ENCODE measurements around the gene PRMT5. TPM values are rescaled to one million over a fixed set of nuclear protein-coding genes. Genes with fewer than 3 reads are reported as not detected.

PRMT5 gene
- 90.1 to 270 TPM (median 99.0 TPM) in 5 replicates for total RNA-seq (2022; extraction: Qiagen RNA extraction)

DNA sequence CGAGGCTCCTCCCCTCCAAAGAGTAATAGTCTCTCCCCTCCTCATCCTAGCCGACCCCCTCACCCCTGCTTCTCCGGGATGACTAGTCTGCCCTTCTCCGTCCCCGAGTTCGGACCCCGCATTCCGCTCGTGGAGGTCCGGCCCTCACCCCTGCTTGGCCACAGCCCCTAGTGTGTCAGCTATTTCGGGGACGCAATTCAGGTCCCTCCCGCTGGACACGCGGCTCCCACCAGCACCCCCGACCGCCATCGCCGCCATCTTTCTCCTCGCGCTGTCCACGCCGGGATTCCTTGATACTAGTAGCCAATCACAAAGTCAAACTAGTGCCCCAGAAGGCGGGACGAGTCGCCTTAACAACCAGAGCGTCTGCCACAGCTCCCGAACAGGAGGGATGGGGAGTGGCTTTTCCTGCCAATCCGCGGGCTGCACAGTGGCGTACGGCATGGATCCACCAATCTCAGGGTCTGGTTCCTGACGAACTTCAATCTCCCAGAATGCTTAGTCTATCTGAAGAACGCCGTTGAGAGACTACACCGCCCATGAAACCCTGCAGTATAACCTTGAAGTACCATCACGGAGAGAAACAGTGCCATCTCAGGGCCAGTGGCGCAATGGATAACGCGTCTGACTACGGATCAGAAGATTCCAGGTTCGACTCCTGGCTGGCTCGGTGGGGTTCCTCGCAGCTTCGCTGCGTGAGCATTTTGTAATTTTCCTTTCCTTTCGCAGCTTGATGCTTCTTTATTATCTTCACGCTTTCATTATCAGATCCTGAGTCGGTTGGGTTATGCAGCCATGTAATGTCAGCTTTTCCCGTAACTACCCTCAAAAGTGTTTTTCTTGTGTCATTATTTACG lies at the start of gene PRMT5:
Gene PRMT5 (minus strand): TSS at position 273 of the 857 bp plus-strand sequence. CDS start 15 bp downstream, at position 258.

DNA sequence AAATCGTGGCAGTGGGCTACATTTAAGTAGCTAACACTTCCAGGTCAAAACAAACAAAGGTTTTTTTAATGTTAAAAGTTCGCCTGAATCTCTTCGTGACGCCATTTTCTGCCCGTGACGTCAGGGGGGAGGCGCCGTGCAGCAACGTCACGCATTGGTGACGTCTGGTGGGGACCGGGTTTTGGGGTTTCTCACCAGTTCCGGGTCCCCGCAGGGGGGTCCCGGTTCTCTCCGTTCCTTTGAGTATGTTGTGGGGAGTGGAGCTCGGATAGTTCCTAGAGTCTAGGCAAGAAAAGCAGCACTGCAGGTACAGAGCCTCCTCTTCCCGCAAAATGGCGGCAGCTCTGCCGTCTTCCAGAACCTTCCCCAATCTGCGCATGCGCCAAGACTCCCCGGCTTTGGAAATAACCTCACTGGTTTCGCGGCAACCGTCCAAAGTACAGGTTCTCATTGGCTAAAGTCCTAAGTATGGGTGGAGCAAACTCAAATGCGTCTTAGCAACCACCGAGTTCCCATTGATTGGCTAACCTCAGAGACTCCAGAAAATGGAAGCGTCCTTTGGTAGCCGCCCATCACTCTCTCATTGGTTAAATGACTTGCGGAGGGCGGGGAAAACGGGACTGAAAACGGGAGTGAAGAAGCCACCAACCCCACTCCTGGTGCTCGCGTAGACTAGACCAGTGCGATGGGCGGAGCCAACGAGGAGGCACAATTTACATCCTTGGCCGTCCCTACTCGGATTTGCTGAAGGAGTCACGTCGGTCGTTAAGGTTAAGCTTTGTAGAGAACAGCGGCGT lies 10.2 kb downstream of the PRMT5 start, which contains the start of gene RBM23:
Gene RBM23 (minus strand): TSS at position 346 of the 797 bp plus-strand sequence.

DNA sequence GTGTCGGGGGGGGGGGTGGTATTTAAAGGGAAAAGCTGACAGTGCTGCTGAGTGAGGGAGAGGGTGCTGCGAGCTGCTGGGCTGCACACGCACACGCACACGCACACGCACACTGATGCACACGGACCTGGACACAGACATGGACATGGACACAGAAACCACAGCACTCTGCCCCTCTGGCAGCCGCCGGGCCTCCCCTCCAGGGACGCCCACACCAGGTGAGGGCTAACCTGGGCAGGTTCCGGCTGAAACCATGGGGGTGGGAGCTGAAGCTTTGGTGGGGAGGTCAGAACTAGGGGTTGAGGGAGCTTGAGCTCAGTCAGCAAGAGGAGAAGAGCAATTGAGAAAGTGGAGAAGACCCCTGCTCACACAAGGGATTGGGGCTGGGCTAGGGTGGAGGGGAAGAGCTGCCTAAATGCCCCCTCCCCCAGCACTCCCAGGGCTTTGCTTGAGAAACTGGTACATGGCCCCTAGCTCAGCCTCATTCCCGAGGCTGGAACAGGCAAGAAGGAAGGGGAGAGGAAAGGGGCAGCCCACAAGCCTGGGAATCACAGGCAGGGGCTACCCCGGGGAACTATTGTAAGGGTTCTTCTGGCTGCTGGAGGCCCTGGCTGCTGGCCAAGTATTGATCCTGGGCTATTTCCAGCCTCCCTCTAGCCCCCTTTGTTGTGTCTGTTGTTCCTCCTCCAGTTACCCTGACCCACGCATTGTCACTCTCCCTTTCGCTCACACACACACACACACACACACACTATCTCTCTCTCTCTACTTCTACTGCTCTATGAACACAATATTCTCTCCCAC lies 45.8 kb downstream of the PRMT5 start, which contains the start of gene REM2:
Gene REM2 (plus strand): TSS at position 50 of the 804 bp plus-strand sequence. CDS start 66 bp downstream, at position 116.

DNA sequence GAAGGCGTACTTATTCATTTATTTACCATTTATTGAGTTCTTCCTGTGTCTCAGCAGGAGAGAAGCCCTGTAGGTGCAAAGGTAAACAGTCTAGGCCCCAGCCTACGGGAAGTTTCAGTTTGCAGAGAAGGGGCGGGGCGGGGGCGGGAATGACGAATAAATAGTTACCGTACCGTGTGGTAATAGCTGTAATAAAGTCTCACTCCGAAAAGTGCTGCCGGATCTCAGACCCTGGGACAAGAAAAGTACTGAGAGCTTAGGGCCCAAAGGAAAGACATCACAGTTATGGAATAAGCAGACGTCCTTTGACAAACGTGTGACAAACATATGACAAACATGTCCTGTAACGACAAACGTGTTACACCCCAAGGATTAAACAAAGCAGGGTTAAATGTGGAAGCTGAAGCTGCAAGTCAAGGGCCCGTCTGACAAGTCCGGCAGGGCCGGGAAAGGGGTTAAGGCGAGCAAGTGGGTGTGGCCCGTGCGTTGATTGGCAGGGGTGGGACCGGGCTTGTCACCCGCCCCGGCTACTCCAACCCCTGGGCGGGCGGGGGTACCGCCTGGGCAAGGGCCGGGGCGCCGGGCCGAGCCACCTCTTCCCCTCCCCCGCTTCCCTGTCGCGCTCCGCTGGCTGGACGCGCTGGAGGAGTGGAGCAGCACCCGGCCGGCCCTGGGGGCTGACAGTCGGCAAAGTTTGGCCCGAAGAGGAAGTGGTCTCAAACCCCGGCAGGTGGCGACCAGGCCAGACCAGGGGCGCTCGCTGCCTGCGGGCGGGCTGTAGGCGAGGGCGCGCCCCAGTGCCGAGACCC lies 57.7 kb downstream of the PRMT5 start, which contains the start of gene LRP10:
Gene LRP10 (plus strand): TSS at position 517 of the 809 bp plus-strand sequence. CDS start 564 bp downstream, outside the sequence.

Other genes starting within 250 kb of the PRMT5 start
- 142 to 163 TPM (median 159 TPM) in 5 replicates for gene OXA1L, start 162.7 kb downstream of the PRMT5 start, total RNA-seq (2022; extraction: Qiagen RNA extraction)
- gene SLC7A7, start 113.9 kb downstream of the PRMT5 start, total RNA-seq (2022; extraction: Qiagen RNA extraction), result 18.9 to 31.0 TPM (median 23.9 TPM) in 5 replicates
- gene MRPL52, start 99.5 kb downstream of the PRMT5 start, total RNA-seq (2022; extraction: Qiagen RNA extraction), result 128 to 227 TPM (median 194 TPM) in 5 replicates
- gene MMP14, start 92.8 kb downstream of the PRMT5 start, total RNA-seq (2022; extraction: Qiagen RNA extraction), result 0.44 to 0.74 TPM (median 0.55 TPM) in 5 replicates
- 70.7 to 81.5 TPM (median 77.8 TPM) in 5 replicates for gene LRP10, start 57.6 kb downstream of the PRMT5 start, total RNA-seq (2022; extraction: Qiagen RNA extraction)
- gene REM2, start 46.2 kb downstream of the PRMT5 start, total RNA-seq (2022; extraction: Qiagen RNA extraction), result 0.28 to 0.38 TPM (median 0.33 TPM) in 5 replicates
- 53.1 to 62.4 TPM (median 56.4 TPM) in 5 replicates for gene RBM23, start 10.2 kb downstream of the PRMT5 start, total RNA-seq (2022; extraction: Qiagen RNA extraction)
- gene HAUS4, start 27.7 kb upstream of the PRMT5 start, total RNA-seq (2022; extraction: Qiagen RNA extraction), result 34.1 to 39.9 TPM (median 35.6 TPM) in 5 replicates
- gene AJUBA, start 53.2 kb upstream of the PRMT5 start, total RNA-seq (2022; extraction: Qiagen RNA extraction), result 31.9 to 40.2 TPM (median 34.0 TPM) in 5 replicates
- gene C14orf93, start 80.8 kb upstream of the PRMT5 start, total RNA-seq (2022; extraction: Qiagen RNA extraction), result 2.5 to 3.5 TPM (median 3.5 TPM) in 5 replicates
- gene PSMB5, start 105.5 kb upstream of the PRMT5 start, total RNA-seq (2022; extraction: Qiagen RNA extraction), result 293 to 320 TPM (median 308 TPM) in 5 replicates
- gene PSMB11, start 112.8 kb upstream of the PRMT5 start, total RNA-seq (2022; extraction: Qiagen RNA extraction), result not detected in 5 replicates
- gene CDH24, start 128.1 kb upstream of the PRMT5 start, total RNA-seq (2022; extraction: Qiagen RNA extraction), result 2.5 to 4.6 TPM (median 4.4 TPM) in 5 replicates
- gene ACIN1, start 165.8 kb upstream of the PRMT5 start, total RNA-seq (2022; extraction: Qiagen RNA extraction), result 79.6 to 94.2 TPM (median 84.7 TPM) in 5 replicates
- gene C14orf119, start 166.1 kb upstream of the PRMT5 start, total RNA-seq (2022; extraction: Qiagen RNA extraction), result 74.5 to 105 TPM (median 99.7 TPM) in 5 replicates
- gene CIROP, start 175.6 kb upstream of the PRMT5 start, total RNA-seq (2022; extraction: Qiagen RNA extraction), result not detected in 5 replicates
- 0.06 TPM in 1 of 5 replicates, not detected in the others for gene CEBPE, start 189.9 kb upstream of the PRMT5 start, total RNA-seq (2022; extraction: Qiagen RNA extraction)

Data from A549 treated with AZD2906 at 1 μM for 4 hours (cell line).